Liver (tissue), 9 donors: ENCODE results near the gene PRDM5. TPM values are rescaled to one million over a fixed set of nuclear protein-coding genes. Genes with fewer than 3 reads are reported as not detected.

Experiments
- DNase-seq: peaks from one replicate; pipeline ENCODE4 v3.0.0-alpha.2; 2017; ENCODE audit warnings: low spot score
- H3K27ac ChIP-seq, 2 donors: one replicate each; pipeline ENCODE4 v1.7.0; 2013; ENCODE audit warnings: inconsistent platforms in 2 of 2, low read length in 2 of 2, control low read depth in 1 of 2, low read depth in 1 of 2, mild to moderate bottlenecking in 1 of 2
- H3K27me3 ChIP-seq, 4 donors: one replicate each; pipeline versions ENCODE4 v1.6.1 to v1.7.0; 2013; ENCODE audit warnings: low read length in 3 of 4, inconsistent platforms in 1 of 4, mild to moderate bottlenecking in 1 of 4, moderate library complexity in 1 of 4; ENCODE audit not compliant: control insufficient read depth in 4 of 4, insufficient read depth in 4 of 4
- H3K36me3 ChIP-seq, 4 donors: one replicate each; pipeline versions ENCODE4 v1.6.1 to v1.7.0; 2013; ENCODE audit warnings: low read length in 3 of 4, mild to moderate bottlenecking in 3 of 4, low read depth in 1 of 4, moderate library complexity in 1 of 4; ENCODE audit not compliant: control insufficient read depth in 4 of 4, insufficient read depth in 3 of 4
- H3K4me1 ChIP-seq, 4 donors: one replicate each; pipeline versions ENCODE4 v1.6.1 to v1.7.0; 2013; ENCODE audit warnings: low read length in 3 of 4, mild to moderate bottlenecking in 3 of 4, moderate library complexity in 1 of 4; ENCODE audit not compliant: control insufficient read depth in 4 of 4, insufficient read depth in 4 of 4
- H3K4me3 ChIP-seq, 3 donors: one replicate each; pipeline versions ENCODE4 v1.6.1 to v1.7.0; 2013; ENCODE audit warnings: low read length in 3 of 3, control low read depth in 1 of 3, low read depth in 1 of 3, mild to moderate bottlenecking in 1 of 3
- H3K9ac ChIP-seq, 2 donors: one replicate each; pipeline ENCODE4 v1.7.0; 2013; ENCODE audit warnings: low read length in 2 of 2, mild to moderate bottlenecking in 2 of 2, moderate library complexity in 2 of 2, control low read depth in 1 of 2, low read depth in 1 of 2
- H3K9me3 ChIP-seq, 4 donors: one replicate each; pipeline versions ENCODE4 v1.6.1 to v1.7.0; 2013; ENCODE audit warnings: low read length in 3 of 4; ENCODE audit not compliant: control insufficient read depth in 4 of 4
- EGR1 ChIP-seq, 2 donors: IDR thresholded peaks; 2 replicates each; pipeline ENCODE4 v1.6.1; 2016 to 2018; ENCODE audit warnings: antibody characterized with exemption in 2 of 2, low read depth in 2 of 2
- FOXA1 ChIP-seq: IDR thresholded peaks from 2 replicates; pipeline ENCODE4 v1.6.1; 2016; ENCODE audit warnings: antibody characterized with exemption
- FOXA2 ChIP-seq: IDR thresholded peaks from 2 replicates; pipeline ENCODE4 v1.6.1; 2016; ENCODE audit warnings: antibody characterized with exemption
- GABPA ChIP-seq, 2 donors: IDR thresholded peaks in 1 of 2; conservative IDR thresholded peaks in 1 of 2; 2 replicates each; pipeline ENCODE4 v1.6.1; 2016; ENCODE audit warnings: antibody characterized with exemption in 2 of 2, mild to moderate bottlenecking in 1 of 2, moderate library complexity in 1 of 2
- HNF4A ChIP-seq, 2 donors: conservative IDR thresholded peaks; 2 replicates each; pipeline ENCODE4 v1.6.1; 2016; ENCODE audit warnings: antibody characterized with exemption in 2 of 2, mild to moderate bottlenecking in 2 of 2
- HNF4G ChIP-seq: IDR thresholded peaks from 2 replicates; pipeline ENCODE4 v1.6.1; 2016; ENCODE audit warnings: antibody characterized with exemption
- JUND ChIP-seq, 2 donors: IDR thresholded peaks; 2 replicates each; pipeline ENCODE4 v1.6.1; 2016; ENCODE audit warnings: antibody characterized with exemption in 2 of 2
- NR2F2 ChIP-seq: IDR thresholded peaks from 2 replicates; pipeline ENCODE4 v1.6.1; 2016; ENCODE audit warnings: antibody characterized with exemption
- RAD21 ChIP-seq, 2 donors: IDR thresholded peaks; 2 replicates each; pipeline ENCODE4 v1.6.1; 2016; ENCODE audit warnings: antibody characterized with exemption in 2 of 2, mild to moderate bottlenecking in 2 of 2
- RXRA ChIP-seq, 2 donors: IDR thresholded peaks; 2 replicates each; pipeline ENCODE4 v1.6.1; 2017 to 2018; ENCODE audit warnings: antibody characterized with exemption in 2 of 2, mild to moderate bottlenecking in 1 of 2
- SP1 ChIP-seq: IDR thresholded peaks from 2 replicates; pipeline ENCODE4 v1.6.1; 2018; ENCODE audit warnings: antibody characterized with exemption, mild to moderate bottlenecking
- TAF1 ChIP-seq: conservative IDR thresholded peaks from 2 replicates; pipeline ENCODE4 v1.6.1; 2016; ENCODE audit warnings: antibody characterized with exemption, mild to moderate bottlenecking
- YY1 ChIP-seq: IDR thresholded peaks from 2 replicates; pipeline ENCODE4 v1.6.1; 2016; ENCODE audit warnings: antibody characterized with exemption, mild to moderate bottlenecking
- WGBS: extraction: QIAGEN DNeasy Blood & Tissue Kit; methylation state at CpG from one replicate; pipeline ENCODE4 v1.1.7; 2013; 5-methylcytosine and 5-hydroxymethylcytosine counted together
- polyA plus RNA-seq, 2 donors: library from polyadenylated mRNA; stranded (reverse) in 1 of 2; unstranded in 1 of 2; fragments of 200-250 nt in 1 of 2; fragments of >200 nt in 1 of 2; fragmentation: Nextera tagmentation in 1 of 2; extraction: Ambion mirVana in 1 of 2; gene quantifications; one replicate each; pipeline versions ENCODE4 v1.2.1 to v1.2.3, GENCODE V29; 2013 to 2015
- total RNA-seq, 2 donors: library from RNA; depleted of rRNA; stranded (reverse); fragments of >200 nt; gene quantifications; one replicate each; pipeline ENCODE4 v1.2.3, GENCODE V29; 2014
- TF ChIP-seq, protein P1 (sequence below): IDR thresholded peaks from 2 replicates; pipeline ENCODE4 v1.6.1; 2016; ENCODE audit warnings: antibody characterized with exemption
- TF ChIP-seq, protein P2 (sequence below): IDR thresholded peaks from 2 replicates; pipeline ENCODE4 v1.6.1; 2016; ENCODE audit warnings: antibody characterized with exemption
- TF ChIP-seq, protein P3 (sequence below): IDR thresholded peaks from 2 replicates; pipeline ENCODE4 v1.6.1; 2016; ENCODE audit warnings: antibody characterized with exemption, mild to moderate bottlenecking
- TF ChIP-seq, protein P4 (sequence below): IDR thresholded peaks from 2 replicates; pipeline ENCODE4 v1.6.1; 2016; ENCODE audit warnings: antibody characterized with exemption
- TF ChIP-seq, protein P5 (sequence below): fragments of 150-350 bp; IDR thresholded peaks from 2 replicates; pipeline ENCODE4 v1.5.1; 2017; ENCODE audit warnings: improper control_type of control experiment, low read depth, low read length; ENCODE audit not compliant: missing input control
- donor health status: healthy.
- donor health status: healthy.
- donor health status: healthy.
- donor health status: healthy.
- donor health status: healthy.

PRDM5 gene
- total and polyA plus RNA-seq, 4 donors, result 0.17 to 4.0 (median 1.1) TPM

DNA sequence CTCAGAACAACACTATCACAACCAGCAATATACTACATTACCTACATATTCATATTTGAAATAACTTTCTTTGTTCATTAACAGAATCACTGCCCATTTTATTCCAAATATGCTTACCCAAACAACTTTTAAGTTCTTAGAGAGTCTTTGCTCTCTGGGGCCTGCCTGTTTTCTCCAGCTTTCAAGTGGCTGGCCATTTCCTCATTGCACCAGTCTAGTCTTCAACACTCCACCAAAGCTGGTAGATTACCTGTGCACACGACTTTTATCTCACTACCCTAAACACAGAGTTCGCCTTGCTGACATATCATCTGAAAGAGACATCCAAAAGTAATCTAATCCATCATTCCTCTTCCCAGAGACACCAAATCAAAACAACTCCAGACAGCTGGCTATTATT lies 66.2 kb downstream of the PRDM5 start:
- WGBS, result 71% methylated on average over 2 of the region's 2 CpGs
- Histone ChIP-seq H3K27ac (no peak overlapping the region), H3K9ac (no peak overlapping the region), H3K27me3 (no peaks in the 10 kb centered on the region), H3K9me3 (no peaks in the 10 kb centered on the region), H3K4me1 (no peaks in the 10 kb centered on the region), H3K4me3 (no peak overlapping the region), H3K36me3 (no peaks in the 10 kb centered on the region)
- TF ChIP-seq YY1 (no peak), SP1 (no peak), FOXA2 (no peak), RAD21 (IDR thresholded peaks at IDR 0.05) (no peak), RXRA (IDR thresholded peaks at IDR 0.05) (no peak), TAF1 (no peak)
- TF ChIP-seq, protein P1, sequence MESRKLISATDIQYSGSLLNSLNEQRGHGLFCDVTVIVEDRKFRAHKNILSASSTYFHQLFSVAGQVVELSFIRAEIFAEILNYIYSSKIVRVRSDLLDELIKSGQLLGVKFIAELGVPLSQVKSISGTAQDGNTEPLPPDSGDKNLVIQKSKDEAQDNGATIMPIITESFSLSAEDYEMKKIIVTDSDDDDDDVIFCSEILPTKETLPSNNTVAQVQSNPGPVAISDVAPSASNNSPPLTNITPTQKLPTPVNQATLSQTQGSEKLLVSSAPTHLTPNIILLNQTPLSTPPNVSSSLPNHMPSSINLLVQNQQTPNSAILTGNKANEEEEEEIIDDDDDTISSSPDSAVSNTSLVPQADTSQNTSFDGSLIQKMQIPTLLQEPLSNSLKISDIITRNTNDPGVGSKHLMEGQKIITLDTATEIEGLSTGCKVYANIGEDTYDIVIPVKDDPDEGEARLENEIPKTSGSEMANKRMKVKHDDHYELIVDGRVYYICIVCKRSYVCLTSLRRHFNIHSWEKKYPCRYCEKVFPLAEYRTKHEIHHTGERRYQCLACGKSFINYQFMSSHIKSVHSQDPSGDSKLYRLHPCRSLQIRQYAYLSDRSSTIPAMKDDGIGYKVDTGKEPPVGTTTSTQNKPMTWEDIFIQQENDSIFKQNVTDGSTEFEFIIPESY, result no peak
- no peak for DNase-seq

DNA sequence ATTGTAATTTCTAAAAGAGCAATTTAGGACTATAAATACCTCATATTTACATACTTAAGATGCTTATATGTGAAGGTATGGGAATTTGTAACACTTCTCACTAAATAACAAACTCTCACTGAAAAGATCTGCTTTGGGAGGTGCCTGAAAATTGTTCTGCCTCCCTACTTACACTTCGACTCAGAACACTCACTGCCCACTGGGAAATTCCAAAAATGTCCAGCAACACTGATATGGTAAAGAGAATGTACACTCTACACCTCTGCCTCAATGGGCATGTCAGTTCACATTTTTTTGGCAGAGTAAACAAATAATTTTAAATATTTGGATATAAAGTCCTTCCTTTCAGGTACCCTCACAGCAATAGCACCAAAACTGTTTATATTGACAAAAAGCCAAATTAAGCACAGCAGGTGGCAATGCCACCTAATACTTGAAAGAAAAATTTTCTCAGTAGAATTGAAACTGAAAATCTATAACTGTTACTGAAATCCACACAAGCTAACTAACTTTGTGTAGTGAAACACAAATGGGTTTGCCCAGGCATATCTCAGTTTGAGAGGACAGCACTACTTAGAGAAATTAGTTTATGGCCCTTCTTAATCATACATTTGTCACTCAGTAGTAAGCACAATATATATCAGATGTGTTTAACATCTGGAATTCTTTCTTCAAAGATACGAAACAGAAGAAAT lies 67.1 kb downstream of the PRDM5 start:
- TF ChIP-seq HNF4G (no peak), SP1 (no peak), FOXA2 (no peak), RXRA (IDR thresholded peaks at IDR 0.05) (no peak), TAF1 (no peak), EGR1 (IDR thresholded peaks at IDR 0.05; ENCODE audit: low read depth in 2 of 2) (no peak), RAD21 (IDR thresholded peaks at IDR 0.05) (no peak), YY1 (no peak), FOXA1 (no peak), GABPA (IDR thresholded peaks at IDR 0.05 in 1 of 2, conservative IDR thresholded peaks at IDR 0.05 in 1 of 2) (no peak), HNF4A (conservative IDR thresholded peaks at IDR 0.05) (no peak), JUND (IDR thresholded peaks at IDR 0.05) (no peak), NR2F2 (no peak)
- TF ChIP-seq, protein P2, sequence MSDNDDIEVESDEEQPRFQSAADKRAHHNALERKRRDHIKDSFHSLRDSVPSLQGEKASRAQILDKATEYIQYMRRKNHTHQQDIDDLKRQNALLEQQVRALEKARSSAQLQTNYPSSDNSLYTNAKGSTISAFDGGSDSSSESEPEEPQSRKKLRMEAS, result no peak
- TF ChIP-seq, protein P3, sequence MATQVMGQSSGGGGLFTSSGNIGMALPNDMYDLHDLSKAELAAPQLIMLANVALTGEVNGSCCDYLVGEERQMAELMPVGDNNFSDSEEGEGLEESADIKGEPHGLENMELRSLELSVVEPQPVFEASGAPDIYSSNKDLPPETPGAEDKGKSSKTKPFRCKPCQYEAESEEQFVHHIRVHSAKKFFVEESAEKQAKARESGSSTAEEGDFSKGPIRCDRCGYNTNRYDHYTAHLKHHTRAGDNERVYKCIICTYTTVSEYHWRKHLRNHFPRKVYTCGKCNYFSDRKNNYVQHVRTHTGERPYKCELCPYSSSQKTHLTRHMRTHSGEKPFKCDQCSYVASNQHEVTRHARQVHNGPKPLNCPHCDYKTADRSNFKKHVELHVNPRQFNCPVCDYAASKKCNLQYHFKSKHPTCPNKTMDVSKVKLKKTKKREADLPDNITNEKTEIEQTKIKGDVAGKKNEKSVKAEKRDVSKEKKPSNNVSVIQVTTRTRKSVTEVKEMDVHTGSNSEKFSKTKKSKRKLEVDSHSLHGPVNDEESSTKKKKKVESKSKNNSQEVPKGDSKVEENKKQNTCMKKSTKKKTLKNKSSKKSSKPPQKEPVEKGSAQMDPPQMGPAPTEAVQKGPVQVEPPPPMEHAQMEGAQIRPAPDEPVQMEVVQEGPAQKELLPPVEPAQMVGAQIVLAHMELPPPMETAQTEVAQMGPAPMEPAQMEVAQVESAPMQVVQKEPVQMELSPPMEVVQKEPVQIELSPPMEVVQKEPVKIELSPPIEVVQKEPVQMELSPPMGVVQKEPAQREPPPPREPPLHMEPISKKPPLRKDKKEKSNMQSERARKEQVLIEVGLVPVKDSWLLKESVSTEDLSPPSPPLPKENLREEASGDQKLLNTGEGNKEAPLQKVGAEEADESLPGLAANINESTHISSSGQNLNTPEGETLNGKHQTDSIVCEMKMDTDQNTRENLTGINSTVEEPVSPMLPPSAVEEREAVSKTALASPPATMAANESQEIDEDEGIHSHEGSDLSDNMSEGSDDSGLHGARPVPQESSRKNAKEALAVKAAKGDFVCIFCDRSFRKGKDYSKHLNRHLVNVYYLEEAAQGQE, result no peak
- TF ChIP-seq, protein P1, result no peak
- TF ChIP-seq, protein P4, sequence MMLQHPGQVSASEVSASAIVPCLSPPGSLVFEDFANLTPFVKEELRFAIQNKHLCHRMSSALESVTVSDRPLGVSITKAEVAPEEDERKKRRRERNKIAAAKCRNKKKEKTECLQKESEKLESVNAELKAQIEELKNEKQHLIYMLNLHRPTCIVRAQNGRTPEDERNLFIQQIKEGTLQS, result no peak
- TF ChIP-seq, protein P5, sequence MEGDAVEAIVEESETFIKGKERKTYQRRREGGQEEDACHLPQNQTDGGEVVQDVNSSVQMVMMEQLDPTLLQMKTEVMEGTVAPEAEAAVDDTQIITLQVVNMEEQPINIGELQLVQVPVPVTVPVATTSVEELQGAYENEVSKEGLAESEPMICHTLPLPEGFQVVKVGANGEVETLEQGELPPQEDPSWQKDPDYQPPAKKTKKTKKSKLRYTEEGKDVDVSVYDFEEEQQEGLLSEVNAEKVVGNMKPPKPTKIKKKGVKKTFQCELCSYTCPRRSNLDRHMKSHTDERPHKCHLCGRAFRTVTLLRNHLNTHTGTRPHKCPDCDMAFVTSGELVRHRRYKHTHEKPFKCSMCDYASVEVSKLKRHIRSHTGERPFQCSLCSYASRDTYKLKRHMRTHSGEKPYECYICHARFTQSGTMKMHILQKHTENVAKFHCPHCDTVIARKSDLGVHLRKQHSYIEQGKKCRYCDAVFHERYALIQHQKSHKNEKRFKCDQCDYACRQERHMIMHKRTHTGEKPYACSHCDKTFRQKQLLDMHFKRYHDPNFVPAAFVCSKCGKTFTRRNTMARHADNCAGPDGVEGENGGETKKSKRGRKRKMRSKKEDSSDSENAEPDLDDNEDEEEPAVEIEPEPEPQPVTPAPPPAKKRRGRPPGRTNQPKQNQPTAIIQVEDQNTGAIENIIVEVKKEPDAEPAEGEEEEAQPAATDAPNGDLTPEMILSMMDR, result no peak
- Histone ChIP-seq H3K9me3 (no peaks in the 10 kb centered on the region), H3K27ac (no peak overlapping the region), H3K4me1 (no peaks in the 10 kb centered on the region), H3K27me3 (no peaks in the 10 kb centered on the region), H3K9ac (no peak overlapping the region), H3K36me3 (no peaks in the 10 kb centered on the region), H3K4me3 (no peak overlapping the region)
- no peak for DNase-seq
- 85% methylated on average over 2 of the region's 2 CpGs for WGBS
